NOMO-1 treated with dmso at 0.1 percent for 144 hours (cell line): Measurements from ENCODE around the gene NLGN1.

ENCODE experiments used
- DNase-seq: peaks from one replicate; lab custom pipeline; 2025; ENCODE audit not compliant: unreplicated experiment; lab: John Stamatoyannopoulos, UW

Gene NLGN1

GRCh38 chr3:173954647-173955046 lies 557.1 kb downstream of the NLGN1 start:
- DNase-seq: no peak

DNA sequence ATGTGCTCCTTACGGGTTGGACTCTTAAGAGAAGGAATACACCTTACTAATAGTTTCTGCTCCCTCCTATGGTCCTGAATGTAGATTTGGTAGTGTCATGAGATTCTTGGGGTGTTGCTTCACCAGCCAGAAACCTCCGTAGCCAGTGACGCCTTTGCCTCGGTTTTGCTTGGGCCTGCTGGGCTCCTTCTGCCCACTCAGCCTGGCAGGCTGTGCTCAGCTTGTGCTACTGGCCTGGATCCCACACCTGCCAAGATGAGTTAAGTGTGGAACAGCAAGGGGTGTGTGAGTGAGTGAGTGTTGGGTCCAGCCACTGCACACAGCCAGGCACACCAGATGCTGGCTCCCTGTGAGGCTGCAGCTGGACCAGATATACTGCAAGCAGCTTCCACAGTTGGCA lies 560.1 kb downstream of the NLGN1 start:
- DNase-seq: no peak

DNA sequence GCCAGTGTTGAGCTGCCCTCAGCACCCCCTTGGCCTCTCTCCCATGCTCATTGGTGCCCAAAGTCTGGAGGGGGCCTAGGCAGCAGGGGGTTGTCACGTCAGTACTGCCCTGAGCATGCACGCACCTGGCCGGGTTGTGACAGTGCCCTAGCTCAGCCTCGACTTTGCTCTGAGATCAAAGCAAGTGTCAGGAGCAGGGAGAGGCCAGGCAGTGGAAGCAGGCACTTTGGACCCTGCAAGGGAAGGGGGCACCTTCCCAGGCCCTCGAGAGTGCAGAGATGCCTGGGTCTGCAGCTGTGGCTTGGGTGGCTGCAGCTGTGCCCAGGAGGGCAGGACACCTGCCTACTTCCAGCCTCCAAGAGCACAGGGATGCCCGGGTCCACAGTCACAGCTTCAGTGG lies 561.3 kb downstream of the NLGN1 start:
- DNase-seq: no peak

- no peak for DNase-seq
These were observed 572.7 kb downstream of the NLGN1 start for GRCh38 chr3:173970281-173970680.

DNA sequence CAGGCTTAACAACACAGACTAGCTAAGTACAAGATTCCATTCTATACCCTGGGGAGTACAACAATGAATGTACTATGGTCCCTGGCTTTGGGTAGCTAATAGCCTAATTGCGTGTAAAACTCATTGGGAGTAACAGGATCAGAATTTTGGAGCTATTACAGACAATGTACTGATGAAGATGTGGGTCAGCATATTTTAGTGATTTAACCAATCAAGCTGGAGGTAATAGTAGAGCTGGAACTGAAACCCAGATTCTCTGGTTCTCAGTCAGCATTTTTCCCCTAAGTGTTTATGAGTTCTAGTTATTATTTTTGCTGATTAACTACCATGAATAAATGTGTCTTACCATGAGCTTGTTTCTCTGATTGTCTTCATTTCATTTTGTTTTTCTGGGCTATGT lies 578.7 kb downstream of the NLGN1 start:
- no peak for DNase-seq

GRCh38 chr3:173977747-173978146 lies 580.2 kb downstream of the NLGN1 start:
- DNase-seq: no peak

DNA sequence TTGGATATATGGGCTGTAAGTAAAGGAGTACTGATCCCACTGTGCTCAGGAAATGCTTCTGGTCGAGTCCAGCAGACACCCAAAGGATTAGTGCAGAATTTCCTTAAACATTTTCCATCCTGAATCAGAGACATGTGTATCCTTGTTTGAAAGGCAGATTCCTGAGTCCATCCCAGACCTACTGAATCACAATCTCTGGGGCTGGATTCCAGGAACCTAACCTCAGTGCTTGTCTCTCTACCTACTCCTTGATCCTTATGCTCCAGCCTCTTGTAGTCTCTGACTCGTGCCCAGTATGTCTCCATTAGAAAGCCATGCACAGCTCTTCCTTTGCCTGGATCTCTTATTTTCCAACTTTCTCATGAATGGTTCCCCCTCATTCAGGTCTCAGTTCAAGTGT lies 585.8 kb downstream of the NLGN1 start:
- no peak for DNase-seq

- no peak for DNase-seq
These were observed 589.4 kb downstream of the NLGN1 start for GRCh38 chr3:173986861-173987410.

DNA sequence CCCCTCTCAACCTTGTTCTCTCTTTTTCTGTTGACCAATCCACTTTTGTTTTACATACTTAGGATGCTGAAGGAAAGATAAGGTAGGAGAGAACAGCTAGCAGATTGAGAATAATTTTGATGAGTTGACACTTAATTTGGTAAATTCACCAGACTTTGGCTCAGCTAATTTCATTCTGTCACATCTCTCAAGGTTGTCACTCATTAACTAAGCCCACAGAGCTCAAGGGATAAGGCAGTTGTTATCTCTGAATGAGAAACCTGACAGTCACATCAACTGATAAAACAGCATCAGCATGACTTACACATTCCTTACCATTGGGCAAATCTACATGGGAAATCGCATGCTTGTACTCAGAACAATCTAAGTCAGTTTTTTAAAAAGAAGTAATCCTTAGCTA lies 591.4 kb downstream of the NLGN1 start:
- DNase-seq: no peak

- DNase-seq: no peak
These were observed 594.9 kb downstream of the NLGN1 start for GRCh38 chr3:173992416-173992815.

- no peak for DNase-seq
These were observed 595.8 kb downstream of the NLGN1 start for GRCh38 chr3:173993299-173993698.

- no peak for DNase-seq
These were observed 603.1 kb downstream of the NLGN1 start for GRCh38 chr3:174000675-174001074.

GRCh38 chr3:174002543-174002942 lies 605.0 kb downstream of the NLGN1 start:
- DNase-seq: no peak

DNA sequence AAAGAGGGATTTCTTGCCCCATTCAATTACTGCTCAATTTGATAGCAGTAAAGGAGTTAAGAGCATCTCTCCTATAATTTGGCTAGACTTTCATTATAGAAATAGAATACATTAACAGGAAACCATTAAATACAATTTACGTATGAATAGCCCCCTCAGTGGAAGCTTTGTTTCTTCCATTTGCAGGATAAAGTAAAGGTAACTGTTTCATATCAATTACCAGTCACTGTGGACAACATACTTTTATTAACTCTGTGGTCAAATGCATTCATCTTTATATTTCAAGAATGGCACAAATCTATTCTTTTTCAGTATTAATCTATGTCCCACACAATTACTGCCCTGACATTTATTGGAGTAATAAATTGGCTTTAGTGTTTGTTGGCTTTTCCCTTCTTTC lies 613.4 kb downstream of the NLGN1 start:
- DNase-seq: no peak

- no peak for DNase-seq
These were observed 618.6 kb downstream of the NLGN1 start for GRCh38 chr3:174016186-174016585.

DNA sequence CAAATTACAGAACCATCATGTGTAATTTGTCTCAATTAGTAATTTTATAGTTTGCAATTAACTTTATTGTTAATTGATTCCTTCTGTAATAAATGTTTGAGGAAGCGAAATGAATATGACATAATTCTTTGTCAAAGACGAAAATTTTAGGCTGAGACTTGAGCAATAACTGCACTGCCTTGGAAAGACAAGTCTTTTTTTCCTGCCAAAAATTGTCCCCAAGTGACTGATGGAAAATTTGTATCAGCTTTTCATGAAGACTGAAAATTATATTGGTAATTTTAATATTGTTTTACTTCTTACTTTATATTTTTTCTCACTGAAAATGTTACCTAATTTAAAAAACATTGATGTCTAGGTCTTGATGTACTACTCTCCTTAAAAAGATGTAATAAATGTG lies 622.6 kb downstream of the NLGN1 start:
- DNase-seq: no peak

DNA sequence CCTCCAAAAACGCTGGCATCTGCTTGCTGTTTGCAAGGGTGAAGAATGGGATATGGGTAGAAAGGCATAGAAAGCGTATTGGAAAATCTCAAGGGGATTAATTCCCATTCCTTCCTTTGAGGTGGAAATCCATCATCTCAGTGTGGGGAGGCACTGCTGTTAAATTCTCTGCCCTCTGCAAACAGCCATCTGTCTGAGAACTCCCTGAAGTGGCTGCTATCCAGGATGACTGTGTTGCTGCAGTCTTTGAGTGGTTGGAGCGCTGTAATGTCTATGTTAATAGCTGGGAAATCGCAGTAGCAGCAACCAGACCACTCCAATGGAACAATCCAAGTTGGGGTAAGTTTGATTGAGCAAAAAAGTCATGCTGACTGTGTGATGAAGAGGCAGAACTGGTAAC lies 625.9 kb downstream of the NLGN1 start:
- no peak for DNase-seq

DNA sequence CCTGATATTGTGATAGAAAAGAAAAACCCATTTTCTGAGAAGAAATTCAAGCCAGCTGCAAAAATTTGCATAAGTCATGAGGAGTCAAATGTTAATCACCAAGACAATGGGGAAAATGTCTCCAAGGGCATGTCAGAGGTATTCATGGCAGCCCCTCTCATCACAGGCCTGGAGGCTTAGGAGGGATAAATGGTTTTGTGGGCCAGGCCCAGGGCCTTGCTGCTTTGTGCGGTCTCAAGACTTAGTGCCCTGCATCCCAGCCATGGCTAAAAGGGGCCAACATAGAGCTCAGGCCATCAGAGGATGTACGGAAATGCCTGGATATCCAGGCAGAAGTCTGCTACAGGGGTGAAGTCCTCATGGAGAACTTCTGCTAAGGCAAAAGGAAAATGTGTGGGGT lies 631.1 kb downstream of the NLGN1 start:
- no peak for DNase-seq

DNA sequence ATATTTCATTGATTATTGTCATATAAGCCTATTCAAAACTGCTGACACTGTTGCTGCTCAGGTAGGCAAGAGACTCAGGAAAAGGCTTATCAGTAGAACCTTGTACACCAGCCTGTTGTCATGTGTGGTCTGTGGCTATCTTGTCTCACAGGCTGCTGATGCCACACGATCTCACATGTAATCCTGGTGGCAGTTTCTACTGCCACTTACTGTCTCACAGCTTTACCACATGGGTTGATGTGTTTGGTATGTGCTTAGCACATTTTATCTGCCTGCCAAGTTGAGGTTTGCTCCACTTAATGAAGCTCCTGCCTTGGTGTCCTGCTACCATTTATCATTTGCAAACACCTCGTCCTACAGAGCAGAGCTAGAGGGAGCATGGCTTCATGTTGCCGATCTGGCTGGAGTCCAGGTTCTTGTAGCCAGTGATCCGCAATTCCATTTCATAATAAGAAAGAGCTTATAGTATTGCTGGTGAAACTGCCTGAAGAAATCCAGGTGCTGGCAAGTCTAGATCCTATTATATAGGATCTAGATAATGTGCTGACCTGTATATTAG lies 637.9 kb downstream of the NLGN1 start:
- DNase-seq: no peak

GRCh38 chr3:174046311-174046710 lies 648.8 kb downstream of the NLGN1 start:
- no peak for DNase-seq

GRCh38 chr3:174049472-174049871 lies 651.9 kb downstream of the NLGN1 start:
- DNase-seq: no peak

DNA sequence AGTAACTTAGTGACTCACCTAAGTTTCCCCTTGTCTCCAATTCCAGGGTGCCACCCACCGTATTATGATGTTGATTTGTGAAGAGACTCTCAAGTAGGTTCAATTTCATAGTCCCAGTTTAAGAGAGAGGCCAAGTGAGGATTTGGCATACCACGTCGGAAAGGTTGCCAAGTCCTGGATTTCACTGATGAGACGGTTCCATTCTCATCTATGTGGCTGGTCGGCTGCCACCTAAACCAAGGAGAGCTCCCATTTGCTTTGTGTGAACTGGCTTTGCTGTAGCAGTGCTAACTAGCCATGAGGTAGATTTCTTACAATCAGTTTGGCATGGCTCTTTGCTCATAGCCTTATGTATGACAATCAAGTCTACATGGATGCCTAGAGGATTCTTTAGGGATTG lies 653.6 kb downstream of the NLGN1 start:
- DNase-seq: no peak

GRCh38 chr3:174058804-174059203 lies 661.3 kb downstream of the NLGN1 start:
- no peak for DNase-seq
